HG03460 (cell line): ENCODE results near the gene MYG1.
"Not testable (repeated sequence)": the region's sequence is repeated elsewhere in the genome, so short reads cannot be mapped to it uniquely, and the experiment has no call there.

Source experiments
- ATAC-seq: cut with Tn5 transposase; IDR thresholded peaks from one replicate; pipeline ENCODE4 v1.9.1; 2021; ENCODE audit not compliant: unreplicated experiment

MYG1 gene

DNA sequence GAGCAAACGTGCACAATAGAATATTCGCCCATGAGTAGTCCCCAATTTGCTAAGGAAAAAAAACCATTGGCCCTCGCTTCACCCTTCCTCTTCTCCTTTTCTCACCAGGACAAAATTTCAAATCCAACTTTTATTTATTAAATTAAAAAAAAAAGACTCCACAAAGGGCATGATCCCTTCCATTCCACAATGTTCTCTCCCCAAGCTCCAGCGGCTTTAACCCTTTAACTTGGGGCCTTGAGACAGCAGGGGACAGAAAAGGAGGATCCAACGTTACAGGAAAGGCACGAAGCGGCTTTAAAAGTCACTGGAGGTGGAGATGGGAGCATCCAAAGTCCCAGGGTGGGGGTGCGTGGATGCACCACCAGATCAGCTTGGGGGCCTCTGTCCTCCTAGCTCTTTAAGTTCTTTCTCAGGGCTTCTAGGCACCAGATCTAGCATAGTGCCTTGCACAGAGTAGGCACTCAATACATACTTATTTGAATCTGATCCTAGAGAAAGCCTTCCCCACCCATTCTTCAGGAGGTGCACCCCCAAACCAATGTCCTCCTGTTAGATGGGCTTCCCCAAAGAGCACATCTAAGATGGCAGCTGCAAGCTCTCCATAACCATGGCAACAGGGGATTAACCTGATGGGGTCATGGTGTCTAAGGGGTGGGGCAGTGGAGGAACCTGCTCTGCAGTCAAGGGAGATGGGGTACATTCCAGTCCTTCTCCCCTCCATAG is 27.1 kb downstream of the MYG1 start:
- ATAC-seq = no peak

DNA sequence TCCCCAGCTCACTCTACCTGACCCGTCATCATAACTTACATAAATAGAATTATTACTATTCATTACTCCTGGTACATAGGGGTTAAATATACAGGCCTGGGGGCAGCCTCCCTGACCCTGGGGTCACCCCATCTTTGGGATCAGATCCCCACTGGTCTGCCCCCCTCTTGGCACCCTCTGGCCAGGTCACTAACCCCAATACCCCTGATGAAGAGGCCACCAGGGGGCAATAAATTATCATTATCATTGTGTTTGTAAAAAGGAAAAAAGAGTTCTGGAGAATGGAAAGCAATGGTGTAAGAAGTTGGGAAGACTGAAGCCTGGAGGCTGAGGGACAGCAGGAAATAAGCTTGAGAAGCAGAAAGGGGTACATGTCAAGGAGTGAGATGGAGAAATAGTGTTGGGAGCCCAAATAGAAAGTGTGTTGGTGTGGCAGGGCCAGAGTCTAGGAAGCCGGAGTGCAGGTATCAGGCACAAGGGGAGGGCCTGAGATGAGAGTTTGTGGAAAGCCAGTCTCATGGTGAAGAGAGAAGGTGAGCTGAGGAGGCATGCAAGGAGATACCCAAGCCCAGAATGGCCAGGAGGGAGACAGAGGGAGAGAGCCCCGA is 28.0 kb downstream of the MYG1 start:
- ATAC-seq = no peak

DNA sequence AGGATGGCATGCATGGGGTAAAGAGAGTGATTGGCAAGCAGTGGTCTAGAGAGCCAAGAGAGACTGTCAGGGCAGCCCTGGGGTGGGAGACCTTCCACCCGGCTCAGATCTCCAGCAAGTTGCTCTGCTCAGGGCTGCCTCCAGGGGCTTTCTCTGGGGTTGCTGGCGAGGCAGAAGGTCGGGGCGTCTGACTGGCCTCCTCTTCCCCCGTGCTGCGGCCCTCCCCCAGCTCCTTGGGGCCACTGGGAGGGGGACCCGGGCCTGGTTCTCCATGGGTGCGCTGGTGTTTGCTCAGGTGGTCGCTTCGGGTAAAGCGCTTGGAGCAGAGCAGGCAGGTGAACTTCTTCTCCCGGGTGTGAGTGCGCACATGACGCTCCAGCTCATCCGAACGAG is 28.5 kb downstream of the MYG1 start:
- ATAC-seq = no peak

DNA sequence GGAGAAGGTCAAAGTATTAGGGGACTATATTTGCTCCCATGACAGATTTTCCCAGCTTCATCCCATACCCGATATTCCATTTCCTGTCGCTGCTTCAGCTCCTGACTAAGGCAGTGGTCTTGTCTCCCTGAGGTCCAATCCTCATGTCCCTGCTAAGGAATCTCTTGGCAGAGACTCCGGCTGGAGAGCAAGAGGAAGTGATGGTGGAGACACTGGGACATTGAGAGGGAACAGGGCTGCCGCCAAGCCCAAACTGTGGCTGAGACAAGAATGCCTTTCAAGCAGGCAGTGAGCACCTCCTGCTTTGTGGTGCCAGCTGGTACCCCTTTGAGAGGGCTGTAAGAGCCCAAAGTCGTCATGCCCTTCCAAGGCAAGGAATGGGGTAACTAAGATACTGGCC is 31.2 kb downstream of the MYG1 start:
- ATAC-seq = no peak

DNA sequence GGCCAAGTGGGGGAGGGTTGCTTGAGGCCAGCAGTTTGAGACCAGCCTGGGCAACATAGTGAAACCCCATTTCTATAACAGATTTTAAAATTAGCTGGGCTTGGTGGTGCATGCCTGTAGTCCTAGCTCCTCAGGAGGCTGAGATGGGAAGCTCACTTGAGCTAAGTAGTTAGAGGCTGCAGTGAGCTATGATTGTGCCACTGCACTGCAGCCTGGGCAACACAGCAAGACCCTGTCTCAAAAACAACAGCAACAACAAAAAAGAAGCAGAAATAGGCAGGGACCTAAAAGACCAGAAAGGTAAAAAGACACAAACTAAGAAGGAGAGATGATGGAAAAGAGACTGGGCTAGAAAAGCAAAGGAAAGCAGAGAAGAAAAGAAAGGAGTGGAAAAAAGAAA is 32.8 kb downstream of the MYG1 start:
- ATAC-seq = not testable (repeated sequence)

DNA sequence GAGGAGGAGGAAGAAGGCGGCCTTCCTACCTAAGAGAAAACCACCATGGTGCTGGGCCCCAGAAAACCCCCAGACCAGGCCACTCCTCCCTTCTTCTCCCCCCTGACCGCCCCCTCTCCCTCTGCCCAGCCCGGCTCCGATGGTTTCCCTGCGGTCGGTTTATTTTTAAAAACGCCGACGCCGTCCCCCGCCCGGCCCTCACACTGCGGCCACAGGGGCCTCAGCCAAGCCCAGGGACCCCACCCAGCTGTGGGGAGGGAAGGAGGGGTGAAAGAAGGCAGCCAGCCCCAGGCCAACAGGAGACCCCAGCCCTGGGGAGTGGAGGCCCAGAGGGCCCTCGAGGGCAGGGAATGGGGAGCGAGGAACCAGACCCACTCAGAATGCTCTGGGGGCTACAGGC is 33.2 kb downstream of the MYG1 start:
- ATAC-seq = no peak

DNA sequence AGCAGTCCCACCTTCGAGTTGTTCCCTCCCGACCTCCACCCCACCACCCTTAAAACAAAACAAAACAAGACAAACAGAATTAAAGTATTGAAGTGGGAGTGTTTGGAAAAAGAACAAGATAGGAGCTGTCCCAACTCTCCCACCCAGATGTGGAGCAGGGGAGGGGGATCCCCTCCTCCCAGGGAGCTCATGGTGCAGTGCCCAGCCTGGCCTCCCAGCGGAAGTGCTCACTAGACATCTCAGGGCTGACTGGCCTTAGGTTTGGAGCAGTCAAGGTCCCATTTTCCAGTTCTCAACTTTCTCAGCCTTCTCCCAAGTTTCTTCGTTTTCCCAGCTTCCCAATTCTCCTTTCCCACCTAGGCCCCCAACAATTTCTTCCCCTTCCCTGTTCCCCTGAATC is 33.8 kb downstream of the MYG1 start:
- no peak for ATAC-seq

DNA sequence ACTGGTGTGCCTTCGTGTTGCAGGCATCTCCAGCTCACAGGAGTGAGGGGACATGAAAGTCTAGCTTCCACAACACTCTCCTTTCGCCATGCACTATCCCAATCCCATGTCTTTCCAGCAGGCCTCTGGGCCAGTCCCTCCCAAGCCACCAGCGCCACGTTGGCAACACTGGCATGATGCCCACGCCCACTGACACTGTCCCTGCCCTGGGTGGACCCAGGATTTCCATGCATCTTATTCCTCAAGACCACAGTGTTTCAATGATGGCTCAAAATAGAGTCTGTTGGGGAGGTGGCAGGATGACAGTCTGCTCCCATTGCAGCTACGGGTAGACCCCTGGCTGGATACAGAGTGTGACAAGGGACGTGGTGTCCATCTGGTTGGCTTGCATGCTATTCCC is 34.4 kb downstream of the MYG1 start:
- no peak for ATAC-seq

DNA sequence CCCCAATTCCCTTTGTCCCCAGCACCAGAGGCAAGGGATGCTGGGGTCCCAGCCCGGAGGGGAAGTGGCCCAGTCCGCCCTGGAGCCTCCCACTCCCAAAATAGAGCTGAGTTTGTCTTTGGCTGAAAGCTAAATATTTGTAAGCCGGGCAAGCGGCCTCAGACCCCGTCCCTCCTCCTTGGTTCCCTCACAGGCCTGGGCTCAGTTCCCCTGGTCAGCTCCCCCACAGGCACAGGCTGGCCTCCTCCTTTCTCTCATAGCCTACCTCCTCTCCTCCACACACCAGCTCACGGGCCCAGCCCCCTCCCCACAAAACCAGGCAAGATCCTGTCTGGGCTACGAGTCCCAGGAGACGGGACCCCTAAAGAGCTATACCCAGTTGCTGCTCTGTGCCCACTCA is 35.3 kb downstream of the MYG1 start:
- ATAC-seq = no peak

DNA sequence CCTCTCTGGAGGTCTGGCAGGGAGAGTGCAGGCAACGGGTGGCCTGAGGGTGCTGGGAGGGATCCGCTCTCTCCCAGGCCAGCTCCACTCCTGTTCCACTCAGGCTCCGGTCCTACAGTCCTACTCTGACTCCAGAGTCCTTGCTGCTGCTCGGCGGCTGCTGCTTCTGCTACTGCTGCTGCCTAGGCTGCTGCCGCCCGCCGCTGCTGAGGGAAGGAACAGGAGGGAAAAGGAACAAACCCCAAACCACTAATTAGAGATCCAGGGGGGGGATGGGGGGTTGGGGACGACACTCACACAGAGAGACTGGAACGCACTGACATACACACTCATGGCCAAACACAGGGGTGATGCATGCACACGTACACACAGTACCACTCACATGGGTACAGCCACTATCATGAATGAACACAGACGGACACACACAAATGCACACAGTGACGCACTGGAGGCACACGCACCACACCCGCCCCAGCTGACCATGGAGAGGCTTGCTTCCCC is 36.7 kb downstream of the MYG1 start, which contains the start of gene SP7:
Gene SP7 (minus strand): TSS at position 174 of the 501 bp plus-strand sequence. CDS start 708 bp downstream, outside the sequence.
- no peak for ATAC-seq

DNA sequence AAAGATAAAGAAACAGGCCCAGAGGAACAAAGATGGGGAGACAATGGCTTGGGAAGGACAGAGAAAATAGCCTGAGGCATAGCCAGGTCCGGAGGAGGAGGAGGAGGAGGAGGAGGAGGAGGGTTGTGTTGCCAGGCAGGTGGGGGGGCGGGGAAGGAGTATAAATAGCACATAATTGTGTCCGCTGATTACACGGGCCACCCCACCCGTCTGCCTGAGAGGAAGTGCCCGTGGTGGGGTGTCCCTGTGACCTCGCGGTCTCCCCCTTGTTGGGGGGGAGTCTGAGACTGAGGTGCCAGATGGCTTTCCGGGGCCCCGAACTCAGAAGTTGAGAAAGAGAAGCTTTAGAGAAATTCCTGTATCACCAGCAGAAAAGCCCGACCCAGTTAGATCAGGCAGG is 38.5 kb downstream of the MYG1 start:
- no peak for ATAC-seq

DNA sequence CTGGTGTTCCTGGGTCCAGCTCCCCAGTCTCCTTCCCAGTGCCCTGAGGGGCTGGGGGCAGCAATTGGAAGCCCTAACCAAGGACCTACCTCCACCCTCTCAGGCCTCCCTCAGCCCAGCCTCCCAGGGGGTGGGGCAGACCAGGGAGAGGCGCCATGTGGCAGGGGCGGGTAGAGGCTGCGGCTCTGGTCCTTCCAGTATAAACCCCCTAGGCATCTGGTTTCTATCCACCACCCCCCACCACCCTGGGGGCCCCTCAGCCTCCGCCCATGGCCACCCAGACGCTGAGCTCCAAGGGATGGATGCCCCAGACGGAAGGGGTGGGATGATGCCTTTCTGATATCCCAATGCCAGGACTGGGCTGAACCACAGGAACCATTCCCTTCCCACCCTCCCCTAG is 39.4 kb downstream of the MYG1 start:
- ATAC-seq = no peak

DNA sequence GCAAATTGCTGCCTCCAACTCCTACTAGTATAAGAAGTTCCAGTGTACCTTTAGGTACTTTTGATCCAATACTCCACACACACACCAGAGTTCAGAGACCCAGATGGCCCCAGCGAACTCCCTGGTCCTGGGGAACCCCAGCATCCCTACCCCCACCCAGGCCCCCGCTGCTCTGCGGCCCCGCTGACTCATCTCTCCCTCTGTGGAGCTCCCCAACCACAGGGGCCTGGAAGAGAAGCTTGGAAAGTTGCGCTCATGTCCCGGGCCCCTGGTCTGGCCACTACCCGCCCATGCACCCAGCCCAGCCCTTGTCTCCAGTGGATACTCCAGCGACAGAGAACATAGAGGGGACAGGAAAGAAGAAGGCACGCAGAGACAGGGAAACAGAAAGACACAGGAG is 40.9 kb downstream of the MYG1 start:
- no peak for ATAC-seq

DNA sequence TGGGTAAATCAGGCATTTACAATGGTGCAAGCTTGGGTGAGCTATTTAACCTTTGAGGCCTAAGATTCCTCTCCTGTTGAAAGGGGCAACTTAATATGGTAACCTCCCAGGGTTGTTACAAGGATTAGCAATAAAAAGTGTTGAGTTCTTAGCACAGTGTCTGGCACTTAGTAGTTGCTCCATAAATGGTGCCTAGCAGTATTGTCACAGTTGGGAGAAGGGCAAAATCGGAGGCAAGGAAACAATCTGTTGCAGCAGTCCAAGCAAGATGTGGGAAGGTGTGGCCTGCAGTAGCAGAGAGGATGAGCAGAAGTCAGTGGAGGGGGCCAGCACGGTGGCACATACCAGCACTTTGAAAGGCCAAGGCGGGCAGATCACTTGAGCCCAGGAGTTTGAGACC is 44.0 kb downstream of the MYG1 start:
- no peak for ATAC-seq

DNA sequence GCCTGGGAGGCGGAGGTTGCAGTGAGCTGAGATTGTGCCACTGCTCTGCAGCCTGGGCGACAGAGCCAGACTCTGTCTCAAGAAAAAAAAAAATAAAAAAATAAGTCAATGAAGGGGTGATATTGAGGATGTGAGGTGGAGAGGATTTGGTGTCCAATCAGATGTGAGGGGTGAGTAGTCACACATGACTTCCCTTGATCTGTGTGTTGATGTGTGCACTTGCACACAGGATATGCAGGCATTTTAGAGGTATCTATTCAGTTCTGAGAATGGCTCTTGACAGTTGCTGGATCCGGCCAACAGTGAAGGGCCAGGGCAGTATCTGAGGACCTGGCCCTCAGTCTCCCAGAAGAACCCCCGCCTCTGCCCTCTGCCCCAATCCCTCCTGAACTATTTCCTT is 44.5 kb downstream of the MYG1 start:
- ATAC-seq = no peak

DNA sequence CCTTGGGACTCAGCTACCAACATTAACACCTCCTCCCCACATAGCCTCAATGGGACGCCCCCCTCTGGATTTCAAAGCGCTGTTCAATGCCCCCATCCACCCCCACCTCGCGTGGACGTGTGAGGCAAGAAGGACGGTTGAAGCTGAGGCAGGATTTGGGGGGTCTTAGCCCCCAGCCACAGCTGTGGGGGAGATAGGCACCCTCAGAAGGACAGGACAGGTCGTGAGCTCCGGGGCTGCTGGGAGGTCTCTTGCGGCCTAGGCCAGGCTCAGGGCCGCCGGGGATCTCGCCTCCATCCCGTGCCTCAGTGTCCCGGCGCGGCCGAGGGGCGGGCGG is 45.0 kb downstream of the MYG1 start:
- ATAC-seq = no peak

DNA sequence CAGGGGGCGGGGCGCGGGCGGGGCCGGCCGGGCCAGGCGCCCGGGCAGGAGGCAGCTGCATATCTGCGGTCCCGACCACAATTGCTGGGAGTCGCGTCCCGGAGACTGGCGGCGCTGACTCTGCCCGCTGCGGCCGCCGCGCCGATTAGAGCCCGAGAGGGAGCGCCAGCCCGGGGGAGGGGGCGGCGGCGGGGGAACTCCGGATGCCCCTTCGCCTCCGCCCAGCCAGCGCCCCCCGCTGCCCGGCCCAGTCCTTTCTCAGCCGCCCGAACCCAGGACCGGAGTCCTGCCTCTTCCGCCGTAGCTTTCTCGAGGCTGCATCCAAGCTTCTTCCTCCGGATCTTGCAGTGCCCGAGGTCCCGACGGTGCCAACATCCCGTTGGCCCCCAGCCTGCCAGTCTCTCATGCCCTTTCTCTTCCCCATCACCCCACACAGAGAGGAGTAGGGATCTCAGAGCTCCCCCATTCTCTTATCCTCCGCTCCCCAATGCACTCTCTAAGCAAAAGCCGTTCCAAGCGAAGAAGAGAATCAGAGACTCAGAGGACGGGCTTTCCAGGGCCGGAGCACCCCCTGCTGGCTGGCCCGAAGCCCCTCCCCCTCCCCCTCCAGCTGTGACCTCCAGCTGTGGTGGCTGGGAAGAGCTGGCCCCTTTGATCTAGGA is 45.5 kb downstream of the MYG1 start:
- ATAC-seq = peak; percentile 78

DNA sequence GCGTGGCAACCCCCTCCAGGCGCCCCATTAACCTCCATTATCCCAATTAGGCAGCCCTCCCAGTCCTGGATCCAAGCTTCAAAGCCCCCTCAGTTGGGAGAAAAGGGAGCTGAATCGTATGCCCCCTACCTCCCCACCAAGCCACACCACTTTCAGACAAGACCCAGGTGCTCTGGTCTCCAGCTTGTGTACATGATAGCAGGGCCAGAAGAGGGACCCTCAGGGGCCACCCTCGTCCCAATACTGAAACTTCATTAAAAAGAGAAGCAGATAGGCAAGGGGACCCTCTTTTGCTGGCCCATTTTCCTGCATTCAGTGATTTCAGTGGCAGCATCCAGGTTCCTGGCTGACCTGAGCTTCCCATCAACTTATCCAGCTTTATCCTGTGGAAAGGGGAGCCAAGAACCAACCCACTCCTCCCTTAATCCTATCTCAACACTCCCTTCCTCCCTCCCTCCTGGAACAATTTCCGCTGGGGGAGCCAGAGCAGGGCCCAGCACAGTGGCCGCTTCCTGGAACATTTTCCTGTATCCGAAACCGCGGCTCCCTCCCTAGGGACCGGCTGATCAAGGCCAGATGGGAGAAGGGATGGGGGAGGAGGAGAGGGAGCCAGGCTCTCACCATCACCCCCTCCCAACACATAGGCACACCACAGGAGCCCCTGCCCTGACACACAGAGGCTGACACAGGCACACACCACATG is 46.1 kb downstream of the MYG1 start:
- ATAC-seq = no peak

DNA sequence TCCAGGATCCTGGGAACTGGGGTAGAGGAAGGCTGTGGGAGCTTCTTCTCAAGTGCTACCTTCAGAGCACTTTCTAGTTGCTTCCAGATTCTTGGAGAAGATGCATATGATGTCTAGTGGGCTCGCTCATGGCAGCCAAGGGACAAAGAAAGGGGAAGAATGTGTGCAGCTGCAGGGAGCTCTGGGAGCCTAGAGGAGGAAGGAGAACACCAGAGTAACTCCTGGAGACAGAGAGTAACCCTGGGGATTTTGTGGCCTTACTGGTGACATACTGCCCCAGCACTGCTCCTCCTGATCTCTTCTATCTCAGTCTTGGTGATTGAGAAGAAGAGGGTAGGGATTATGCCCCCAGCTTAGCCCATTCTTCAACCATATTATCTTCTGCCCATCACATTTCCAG is 47.0 kb downstream of the MYG1 start:
- ATAC-seq = no peak

DNA sequence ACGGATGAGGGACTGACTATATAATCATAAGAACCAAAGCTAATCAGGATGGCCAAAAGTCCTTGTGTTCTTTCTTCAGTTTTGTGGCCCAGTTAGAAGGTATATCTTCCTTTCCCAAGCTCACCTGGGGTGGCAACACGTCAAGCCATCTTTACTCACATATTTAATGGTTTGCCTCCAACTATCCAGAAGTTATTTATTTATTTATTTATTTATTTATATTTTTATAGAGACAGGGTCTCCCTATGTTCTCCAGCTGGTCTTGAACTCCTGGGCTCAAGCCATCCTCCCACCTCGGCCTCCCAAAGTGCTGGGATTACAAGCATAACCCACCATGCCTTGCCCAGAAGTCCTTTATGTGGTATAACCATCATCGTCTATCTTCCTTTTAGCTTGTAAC is 48.4 kb downstream of the MYG1 start:
- no peak for ATAC-seq

DNA sequence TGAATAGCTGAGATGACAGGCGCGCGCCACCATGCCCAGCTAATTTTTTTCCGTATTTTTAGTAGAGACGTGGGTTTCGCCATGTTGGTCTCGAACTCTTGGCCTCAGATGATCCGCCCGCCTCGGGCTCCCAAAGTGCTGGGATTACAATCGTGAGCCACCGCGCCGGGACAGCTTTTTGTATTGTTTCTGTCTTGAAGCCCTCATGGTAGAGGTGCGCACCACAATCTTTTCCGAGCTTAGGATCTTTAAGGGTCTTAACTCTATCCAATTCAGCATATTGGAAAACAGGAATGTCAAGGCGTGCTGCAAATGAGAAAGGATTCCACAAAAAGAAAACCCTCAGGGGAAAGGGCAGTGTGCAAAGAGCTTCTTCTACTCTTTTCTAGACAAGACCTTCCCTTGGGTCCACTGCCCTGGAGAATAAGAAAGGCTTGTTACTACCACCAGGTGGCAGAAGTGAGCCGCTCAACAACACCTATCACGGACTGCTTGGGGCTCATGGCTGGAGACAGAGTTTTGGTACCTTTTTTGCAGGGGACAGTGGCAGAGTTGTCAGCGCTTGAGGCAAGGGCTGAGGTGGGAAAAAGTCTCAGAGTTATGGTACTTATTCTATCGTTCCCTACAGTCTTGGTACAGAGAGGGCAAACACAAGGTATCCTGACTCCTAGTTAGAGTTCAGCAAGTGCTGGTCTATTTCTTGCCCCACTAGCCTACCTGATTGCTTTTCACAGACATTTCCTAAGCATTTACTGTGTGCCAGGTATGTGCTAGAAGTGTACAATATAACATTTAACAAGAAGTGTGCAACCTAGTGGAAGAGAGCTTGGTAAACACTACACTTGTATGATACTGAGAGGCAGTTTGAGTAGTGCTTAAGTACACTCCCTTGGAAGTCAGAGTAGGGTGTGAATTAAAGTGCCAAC is 53.1 kb downstream of the MYG1 start:
- peak; percentile 84 for ATAC-seq
